ENCODE measurements around the gene CD99.

DNA sequence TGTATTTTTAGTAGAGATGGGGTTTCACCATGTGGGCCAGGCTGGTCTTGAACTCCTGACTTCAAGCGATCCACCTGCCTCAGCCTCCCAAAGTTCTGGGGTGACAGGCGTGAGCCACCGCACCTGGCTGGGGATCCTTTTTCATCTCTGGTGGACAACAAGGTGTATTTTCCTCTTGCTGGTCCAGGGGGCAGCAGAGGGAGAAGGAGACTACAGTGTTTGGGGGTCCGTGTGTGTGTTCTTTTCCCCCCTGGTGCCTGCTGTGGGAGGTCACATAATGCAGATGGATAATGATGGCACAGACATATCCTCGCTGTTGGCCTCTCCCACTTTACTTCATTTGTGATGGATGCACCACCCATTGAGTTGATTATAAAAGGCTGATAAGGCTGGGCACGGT, 39.0 kb upstream of the CD99 start:
- TF ChIP-seq, protein P1, sequence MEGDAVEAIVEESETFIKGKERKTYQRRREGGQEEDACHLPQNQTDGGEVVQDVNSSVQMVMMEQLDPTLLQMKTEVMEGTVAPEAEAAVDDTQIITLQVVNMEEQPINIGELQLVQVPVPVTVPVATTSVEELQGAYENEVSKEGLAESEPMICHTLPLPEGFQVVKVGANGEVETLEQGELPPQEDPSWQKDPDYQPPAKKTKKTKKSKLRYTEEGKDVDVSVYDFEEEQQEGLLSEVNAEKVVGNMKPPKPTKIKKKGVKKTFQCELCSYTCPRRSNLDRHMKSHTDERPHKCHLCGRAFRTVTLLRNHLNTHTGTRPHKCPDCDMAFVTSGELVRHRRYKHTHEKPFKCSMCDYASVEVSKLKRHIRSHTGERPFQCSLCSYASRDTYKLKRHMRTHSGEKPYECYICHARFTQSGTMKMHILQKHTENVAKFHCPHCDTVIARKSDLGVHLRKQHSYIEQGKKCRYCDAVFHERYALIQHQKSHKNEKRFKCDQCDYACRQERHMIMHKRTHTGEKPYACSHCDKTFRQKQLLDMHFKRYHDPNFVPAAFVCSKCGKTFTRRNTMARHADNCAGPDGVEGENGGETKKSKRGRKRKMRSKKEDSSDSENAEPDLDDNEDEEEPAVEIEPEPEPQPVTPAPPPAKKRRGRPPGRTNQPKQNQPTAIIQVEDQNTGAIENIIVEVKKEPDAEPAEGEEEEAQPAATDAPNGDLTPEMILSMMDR (IDR thresholded peaks at IDR 0.05), result no peak
- no peak for TF ChIP-seq POLR2AphosphoS5 (IDR thresholded peaks at IDR 0.05)
